ENCODE measurements around the gene ALDH3B1. TPM values are rescaled to one million over a fixed set of nuclear protein-coding genes. Genes with fewer than 3 reads are reported as not detected.

Gene ALDH3B1
- total and polyA plus RNA-seq, 8 donors: 3.2 to 13.7 (median 8.0) TPM

GRCh38 chr11:68036717-68037239 lies 26.7 kb downstream of the ALDH3B1 start:
- Histone ChIP-seq H3K27ac (peak overlapping the region; percentile 89 to 95 (median 92)), H3K27me3 (no peaks in the 10 kb centered on the region), H3K4me3 (no peak overlapping the region), H3K4me1 (peaks cover 23 to 32% (median 24%) of the 10 kb centered on the region in 3 donors), H3K9me3 (no peaks in the 10 kb centered on the region), H3K36me3 (peaks cover 0 to 4% (median 0%) of the 10 kb centered on the region in 3 donors)
- WGBS, 2 donors: 59 to 68% methylated on average over 14 of the region's 14 CpGs
- FAIRE-seq: no peak
- peak in 4 of 6 donors; percentile 56 to 88 (median 62) for DNase-seq
- intact Hi-C loops (cut with DNase I): no loop called here
- no peak for TF ChIP-seq CTCF (IDR thresholded peaks at IDR 0.05)
- ATAC-seq: no peak

GRCh38 chr11:68037411-68038225 lies 27.5 kb downstream of the ALDH3B1 start:
- 45 to 47% methylated on average over 20 of the region's 20 CpGs for WGBS, 2 donors
- FAIRE-seq (no peak), ATAC-seq (peak in 2 of 4 donors; percentile 9 to 15), DNase-seq (peak in 5 of 6 donors; percentile 71 to 83 (median 77))
- H3K9me3 ChIP-seq: no peaks in the 10 kb centered on the region
- H3K36me3 ChIP-seq: peaks cover 0 to 4% (median 0%) of the 10 kb centered on the region in 3 donors
- peak overlapping the region in 2 of 4 donors; percentile 57 to 70 for H3K4me3 ChIP-seq
- peak overlapping the region; percentile 89 to 95 (median 92) for H3K27ac ChIP-seq
- no peaks in the 10 kb centered on the region for H3K27me3 ChIP-seq
- H3K4me1 ChIP-seq: peaks cover 21 to 39% (median 31%) of the 10 kb centered on the region in 3 donors
- intact Hi-C loops (cut with DNase I): no loop called here
- no peak for TF ChIP-seq CTCF (IDR thresholded peaks at IDR 0.05)

- WGBS, 2 donors: 12 to 14% methylated on average over 12 to 13 of the region's 13 CpGs
- Histone ChIP-seq H3K4me1 (peaks cover 21 to 41% (median 38%) of the 10 kb centered on the region in 3 donors), H3K27me3 (no peaks in the 10 kb centered on the region), H3K36me3 (peaks cover 0 to 4% (median 0%) of the 10 kb centered on the region in 3 donors), H3K4me3 (peak overlapping the region in 3 of 4 donors; percentile 39 to 70 (median 57)), H3K9me3 (no peaks in the 10 kb centered on the region), H3K27ac (peak overlapping the region; percentile 89 to 95 (median 92))
- DNase-seq (peak; percentile 83 to 97 (median 93)), FAIRE-seq (no peak), ATAC-seq (peak; percentile 62 to 65 (median 65))
- intact Hi-C loops (cut with DNase I): no loop called here
- no peak for TF ChIP-seq CTCF (IDR thresholded peaks at IDR 0.05)
Observed at GRCh38 chr11:68038226-68038717, 28.1 kb downstream of the ALDH3B1 start.

GRCh38 chr11:68038718-68039525 lies 28.8 kb downstream of the ALDH3B1 start, which contains the start of gene TCIRG1:
TSS of gene TCIRG1 (plus strand) at chr11:68039025. CDS start at chr11:68041272, 2,247 bp downstream.
- intact Hi-C loops (cut with DNase I): no loop called here
- Histone ChIP-seq H3K9me3 (no peaks in the 10 kb centered on the region), H3K4me3 (peak within 1 kb of the TSS; percentile 39 to 72 (median 64)), H3K27ac (peak within 1 kb of the TSS; percentile 89 to 95 (median 92)), H3K36me3 (no peaks in the 10 kb centered on the region), H3K27me3 (no peaks in the 10 kb centered on the region), H3K4me1 (peaks cover 21 to 42% (median 37%) of the 10 kb centered on the region in 3 donors)
- FAIRE-seq (no peak), DNase-seq (peak; percentile 87 to 95 (median 91)), ATAC-seq (peak; percentile 74 to 83 (median 77))
- 3% methylated on average over 47 to 51 of the region's 51 CpGs for WGBS, 2 donors
- TF ChIP-seq CTCF (IDR thresholded peaks at IDR 0.05): no peak

Data from pancreas (tissue), 10 donors.